ENCODE measurements around the gene ITGB5.

The ITGB5 gene, protein sequence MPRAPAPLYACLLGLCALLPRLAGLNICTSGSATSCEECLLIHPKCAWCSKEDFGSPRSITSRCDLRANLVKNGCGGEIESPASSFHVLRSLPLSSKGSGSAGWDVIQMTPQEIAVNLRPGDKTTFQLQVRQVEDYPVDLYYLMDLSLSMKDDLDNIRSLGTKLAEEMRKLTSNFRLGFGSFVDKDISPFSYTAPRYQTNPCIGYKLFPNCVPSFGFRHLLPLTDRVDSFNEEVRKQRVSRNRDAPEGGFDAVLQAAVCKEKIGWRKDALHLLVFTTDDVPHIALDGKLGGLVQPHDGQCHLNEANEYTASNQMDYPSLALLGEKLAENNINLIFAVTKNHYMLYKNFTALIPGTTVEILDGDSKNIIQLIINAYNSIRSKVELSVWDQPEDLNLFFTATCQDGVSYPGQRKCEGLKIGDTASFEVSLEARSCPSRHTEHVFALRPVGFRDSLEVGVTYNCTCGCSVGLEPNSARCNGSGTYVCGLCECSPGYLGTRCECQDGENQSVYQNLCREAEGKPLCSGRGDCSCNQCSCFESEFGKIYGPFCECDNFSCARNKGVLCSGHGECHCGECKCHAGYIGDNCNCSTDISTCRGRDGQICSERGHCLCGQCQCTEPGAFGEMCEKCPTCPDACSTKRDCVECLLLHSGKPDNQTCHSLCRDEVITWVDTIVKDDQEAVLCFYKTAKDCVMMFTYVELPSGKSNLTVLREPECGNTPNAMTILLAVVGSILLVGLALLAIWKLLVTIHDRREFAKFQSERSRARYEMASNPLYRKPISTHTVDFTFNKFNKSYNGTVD

DNA sequence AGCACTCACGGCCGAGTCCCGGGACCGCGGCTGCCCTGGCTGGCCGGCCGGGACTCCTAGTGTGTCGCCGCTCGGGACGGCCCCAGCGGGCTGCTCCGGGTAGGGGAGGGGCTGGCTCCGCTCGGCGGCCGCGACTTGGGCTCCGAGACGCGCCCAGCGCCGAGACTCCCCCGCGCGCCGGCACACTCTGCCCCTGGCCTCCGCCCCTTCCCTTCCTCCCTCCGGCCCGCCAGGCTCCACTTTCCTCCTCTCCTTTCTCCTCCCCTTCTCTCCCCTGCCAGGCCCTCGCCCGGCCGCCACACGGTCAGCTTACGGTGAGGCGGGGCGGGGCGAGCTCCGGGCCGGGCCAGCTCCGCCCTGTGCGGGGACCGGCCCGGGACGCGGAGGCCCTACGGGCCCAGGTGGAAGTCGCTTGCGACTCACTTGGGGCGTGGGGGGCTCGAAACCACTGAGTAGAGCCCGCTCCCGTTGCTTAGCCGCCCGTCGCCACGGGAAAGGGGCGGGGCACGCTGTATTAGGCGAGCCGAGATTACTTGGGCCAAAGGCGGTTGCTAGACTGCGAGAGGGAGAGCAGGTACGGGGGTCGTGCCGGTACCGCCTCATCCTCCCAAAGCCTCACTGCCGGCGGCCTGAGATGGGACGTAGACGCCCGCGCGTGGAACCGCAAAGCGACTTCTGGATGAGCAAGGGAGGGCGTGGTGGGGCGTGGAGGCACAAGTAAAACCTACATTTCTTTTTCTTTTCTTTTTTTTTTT, at the start of gene ITGB5:
ITGB5 (minus strand) TSS at position 189 of the 755 bp plus-strand sequence. CDS start 365 bp downstream, outside the sequence.
- DNase-seq = no peak

DNA sequence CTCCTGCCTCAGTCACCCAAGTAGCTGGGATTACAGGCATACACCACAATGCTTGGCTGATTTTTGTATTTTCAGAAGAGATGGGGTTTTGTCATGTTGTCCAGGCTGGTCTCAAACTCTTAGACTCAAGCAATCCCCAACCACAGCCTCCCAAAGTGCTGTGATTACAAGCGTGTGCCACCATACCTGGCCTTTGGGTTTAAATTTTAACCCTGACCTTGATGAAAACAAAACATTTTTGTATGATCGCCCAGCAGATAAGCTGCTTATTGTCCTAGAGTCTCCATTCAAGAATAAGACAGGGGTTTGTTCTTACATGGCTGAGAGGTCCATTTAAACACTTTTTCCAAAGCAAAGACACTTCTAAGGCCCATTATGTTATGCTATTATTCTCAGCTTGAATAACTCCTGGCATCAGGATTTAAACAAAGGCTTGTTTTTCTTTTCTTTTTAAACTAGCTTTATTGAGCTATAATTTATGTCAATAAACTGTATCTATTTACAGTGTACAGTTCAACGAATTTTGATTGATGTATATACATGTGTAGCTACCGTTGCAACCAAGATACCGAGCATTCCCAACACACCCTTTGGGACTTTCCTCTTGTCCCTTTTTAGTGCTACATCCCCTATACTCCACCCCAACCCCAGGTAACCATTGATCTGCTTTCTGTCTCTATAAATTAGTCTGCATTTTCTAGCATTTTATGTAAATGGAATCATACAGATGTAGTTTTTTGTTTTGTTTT, 48.8 kb upstream of the ITGB5 start:
- no peak for DNase-seq

DNA sequence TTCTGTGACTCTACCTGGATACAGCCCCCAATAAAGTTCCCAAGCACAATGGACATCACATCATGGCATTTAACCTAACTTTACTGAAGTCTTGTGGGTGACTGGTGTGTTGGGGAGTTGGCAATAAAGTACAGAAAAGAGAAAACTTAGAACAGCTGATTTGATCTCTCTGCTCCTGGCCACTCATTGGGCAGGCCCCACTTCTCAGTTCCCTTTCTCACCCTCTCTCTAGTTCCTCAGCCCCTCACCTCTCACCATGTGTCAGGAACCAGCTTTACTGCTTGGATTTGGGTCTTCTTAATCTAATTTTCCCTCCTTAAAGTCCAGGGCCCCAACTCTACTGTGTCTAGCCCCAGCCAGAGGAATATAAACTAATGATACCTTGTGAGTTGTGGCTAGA, 48.1 kb upstream of the ITGB5 start:
- DNase-seq = no peak

DNA sequence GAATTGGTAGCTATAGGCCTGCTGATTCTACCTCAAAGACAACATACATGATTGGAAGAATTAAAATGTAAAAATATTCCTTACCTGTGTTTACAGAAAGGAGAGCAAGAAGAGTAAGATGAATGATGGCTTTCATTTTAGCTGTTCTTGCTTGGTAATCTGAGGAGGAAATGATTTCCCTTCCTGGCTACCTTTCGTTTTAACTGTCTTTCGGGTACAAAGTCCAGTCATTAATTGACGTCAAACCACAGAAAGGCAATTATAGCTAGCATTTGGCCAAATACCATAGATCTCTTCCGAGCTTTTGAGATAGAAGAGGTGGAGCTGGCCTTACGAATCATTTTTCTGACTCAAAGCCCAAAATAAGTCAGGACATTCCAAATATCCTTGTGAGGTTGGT, 47.4 kb upstream of the ITGB5 start, which contains the start of gene MUC13:
MUC13 (minus strand) TSS at position 175 of the 400 bp plus-strand sequence; CDS start at position 136, 39 bp downstream.
- no peak for DNase-seq

DNA sequence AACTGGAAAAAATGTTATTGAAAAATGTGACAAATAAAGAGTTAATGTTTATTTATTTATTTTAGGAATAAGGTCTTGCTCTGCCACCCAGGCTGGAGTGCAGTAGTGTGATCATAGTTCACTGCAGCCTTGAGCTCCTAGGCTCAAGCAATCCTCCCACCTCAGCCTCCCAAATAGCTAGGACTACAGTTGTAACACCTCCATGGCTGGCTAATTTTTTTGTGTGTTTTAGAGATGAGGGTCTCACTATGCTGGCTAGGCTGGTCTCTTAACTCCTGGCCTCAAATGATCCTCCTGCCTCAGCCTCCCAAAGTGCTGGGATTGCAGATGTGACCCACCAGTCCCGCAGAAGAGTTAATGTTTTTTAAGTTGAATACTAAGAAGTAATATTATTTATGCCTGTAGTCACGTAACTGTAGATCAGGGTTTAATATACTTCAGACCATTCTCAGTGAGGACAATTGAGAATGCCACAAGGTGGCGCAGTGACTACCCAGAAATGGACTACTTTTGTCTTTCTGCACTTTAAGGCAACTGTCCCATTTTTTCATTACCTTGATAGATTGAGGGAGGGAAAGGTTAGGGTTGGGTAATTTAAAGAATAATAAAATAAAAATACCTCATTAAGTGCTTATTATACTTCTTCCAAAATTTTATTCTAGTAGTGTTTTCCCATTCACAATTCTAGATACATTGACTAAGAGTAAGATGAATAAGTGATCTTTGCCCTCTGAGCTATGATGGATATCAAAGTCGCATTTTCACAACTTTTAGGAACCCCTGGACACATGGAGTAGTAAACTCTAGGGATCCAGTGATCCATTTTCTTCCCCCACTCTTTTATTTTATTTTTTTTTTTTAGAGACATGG, 41.4 kb upstream of the ITGB5 start:
- no peak for DNase-seq

DNA sequence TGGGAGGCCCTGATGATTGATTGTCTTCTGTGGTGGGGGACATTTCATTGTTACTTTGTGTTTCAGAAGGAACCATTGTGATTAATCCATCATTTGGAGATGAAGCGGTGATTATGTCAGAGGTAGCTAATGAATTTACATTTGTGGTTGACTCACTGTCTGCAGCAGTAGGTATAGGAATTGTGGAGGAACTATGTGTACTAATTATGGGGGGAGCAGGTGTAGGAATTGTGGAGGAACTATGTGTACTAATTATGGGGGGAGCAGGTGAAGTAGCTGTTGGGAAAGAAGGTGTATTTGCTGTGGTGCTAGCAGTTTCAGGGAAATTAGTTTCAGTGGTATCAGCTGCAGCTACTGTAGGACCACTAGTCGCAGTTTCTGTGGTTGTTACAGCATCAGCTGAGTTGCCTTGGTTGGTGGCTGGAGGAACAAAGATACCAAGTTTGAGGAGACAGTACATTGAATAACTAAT, 40.4 kb upstream of the ITGB5 start:
- no peak for DNase-seq

DNA sequence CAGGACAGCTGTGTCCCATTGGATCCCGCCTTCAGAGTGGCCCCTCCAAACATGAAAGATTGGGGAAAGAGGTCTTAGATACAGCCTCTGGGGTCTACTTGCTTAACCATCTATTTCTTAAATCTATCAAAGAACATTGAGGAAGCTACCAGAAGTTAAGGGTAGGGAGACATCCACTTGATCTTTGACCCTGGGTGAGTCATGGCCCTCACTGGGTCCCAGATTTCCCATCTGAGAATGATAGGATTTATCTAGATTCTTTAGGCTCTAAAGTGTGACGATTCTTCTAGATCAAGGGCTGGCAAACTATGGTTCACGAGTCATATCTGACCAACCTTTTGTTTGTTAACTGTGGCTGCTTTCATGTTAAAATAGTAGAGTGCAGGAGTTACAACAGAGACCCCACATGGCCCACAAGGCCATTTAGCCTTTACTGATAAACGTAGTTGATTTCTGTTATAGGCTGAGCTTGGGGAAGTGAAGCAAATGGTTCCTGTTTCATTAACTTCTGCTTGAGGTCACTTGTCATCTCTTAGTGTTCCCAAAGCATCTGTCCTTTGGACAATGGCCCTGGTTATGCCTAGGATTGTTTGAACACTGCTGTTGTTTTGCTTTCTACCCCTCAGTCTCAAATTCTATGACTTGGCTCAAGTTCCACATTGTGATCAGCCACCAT, 39.4 kb upstream of the ITGB5 start:
- DNase-seq = no peak

DNA sequence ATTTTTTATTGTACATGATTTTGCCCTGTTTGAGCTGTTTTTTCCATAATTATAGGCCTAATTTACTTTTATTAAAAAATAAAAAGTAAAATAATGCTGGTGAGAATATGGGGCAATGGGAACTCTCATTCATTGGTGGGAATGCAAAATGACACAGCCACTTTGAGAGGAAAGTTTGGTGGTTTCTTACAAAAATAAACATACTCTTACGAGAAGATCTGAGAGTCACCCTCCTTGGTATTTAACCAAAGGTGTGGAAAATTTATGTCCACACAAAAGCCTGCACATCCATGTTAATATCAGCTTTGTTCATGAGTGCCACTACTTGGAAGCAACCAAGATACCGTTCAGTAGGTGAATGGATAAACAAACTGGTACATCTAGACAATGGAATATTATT, 37.6 kb upstream of the ITGB5 start:
- no peak for DNase-seq

DNA sequence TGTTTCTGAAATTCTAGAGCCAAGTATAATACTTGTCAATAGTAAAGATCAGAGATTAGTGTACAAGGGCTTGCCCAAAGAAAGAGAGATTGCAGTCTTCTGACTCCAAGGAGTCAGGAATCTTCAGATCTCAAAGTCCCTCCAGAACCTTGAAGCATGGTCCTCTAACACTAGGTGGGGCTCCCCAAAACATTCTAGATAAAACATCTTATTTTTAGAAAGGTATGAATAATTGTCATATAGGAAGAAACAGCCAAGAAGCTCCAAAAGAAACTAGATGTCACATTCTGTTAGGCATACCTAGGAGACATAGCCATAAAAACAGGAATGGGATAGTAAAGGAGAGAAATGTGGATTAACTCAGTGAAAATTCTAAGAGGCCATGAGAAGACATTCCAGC, 36.7 kb upstream of the ITGB5 start:
- DNase-seq = no peak

DNA sequence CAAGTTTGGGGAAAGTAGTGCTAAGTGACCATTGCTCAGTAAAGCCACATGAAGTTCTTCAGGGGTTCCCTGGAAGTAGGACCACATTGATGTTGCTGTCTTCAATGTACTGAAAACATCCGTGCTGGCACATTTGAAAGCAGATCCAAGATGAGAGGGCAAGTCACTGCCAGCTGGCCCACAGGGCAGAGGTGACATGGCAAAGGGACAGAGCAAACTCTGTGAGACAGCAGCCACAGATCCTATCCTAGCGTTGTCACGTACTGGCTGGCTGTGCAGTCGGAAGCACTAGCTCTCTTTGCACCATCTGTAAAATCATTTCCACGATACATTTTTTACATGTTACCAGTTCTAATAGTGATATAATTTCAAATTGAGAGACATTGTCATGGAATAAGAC, 33.6 kb upstream of the ITGB5 start:
- no peak for DNase-seq

DNA sequence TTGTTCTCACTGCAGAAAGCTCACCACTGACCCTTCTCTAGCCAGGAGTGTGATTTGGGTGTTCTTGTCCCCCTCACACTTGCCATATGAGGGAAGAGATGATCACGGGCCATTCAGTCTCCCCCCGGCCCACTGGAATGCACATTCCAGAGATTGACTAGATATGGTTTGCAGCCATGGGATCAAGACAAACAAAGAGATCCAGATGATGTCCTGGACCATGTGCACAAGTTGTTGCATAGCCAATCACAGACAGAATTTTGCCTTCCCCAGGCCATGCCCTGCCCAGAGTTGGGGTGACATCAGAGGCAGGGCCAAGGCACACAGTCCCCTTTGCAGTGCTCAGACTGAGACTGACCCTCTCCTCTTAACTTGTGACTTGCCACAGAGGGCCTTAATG, 32.6 kb upstream of the ITGB5 start:
- DNase-seq = no peak

DNA sequence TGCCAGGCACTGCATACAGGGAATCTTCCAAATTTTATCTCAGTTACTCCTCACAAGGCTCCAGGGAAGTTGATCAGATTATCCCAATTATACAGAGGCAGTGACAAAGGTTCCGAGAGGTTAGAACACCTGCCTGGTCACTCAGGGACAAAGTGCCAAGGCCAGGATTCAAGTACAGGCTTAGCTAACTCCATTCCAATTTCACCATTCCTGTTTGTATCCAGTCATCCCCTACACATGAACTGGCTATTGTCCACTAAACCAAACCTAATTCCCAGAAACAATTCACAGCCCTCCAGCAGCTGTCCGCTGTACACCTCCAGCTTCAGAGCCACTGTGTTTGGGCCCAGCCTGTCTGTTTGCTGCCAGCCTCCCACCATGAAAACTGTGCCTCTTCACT, 31.4 kb upstream of the ITGB5 start:
- DNase-seq = no peak

DNA sequence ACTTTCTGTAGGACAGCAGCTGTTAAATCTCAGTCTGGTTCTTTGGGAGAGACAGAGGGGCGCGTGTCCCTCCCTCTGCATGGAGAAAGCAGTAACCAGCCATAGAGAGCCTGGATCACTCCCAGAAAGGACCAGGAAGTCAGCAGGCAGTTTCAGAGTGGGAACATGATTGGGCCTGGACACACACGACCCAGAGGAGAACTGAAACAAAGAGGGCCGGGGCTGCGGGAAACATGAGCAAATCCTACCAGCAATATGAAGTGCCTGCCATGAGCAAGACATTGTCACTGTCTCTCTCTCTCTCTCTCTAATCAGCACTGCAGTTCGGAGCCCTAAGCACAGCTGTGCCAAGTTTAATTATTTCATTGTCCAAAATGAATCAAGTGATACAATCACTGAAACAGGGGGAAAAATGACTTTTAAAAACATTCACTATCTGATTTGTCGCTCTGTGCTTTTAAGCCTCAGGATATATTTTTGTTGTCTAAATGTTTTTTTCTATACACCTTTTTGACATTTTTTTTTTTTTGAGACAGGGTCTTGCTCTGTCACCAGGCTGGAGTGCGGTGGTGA, 29.8 kb upstream of the ITGB5 start:
- no peak for DNase-seq

DNA sequence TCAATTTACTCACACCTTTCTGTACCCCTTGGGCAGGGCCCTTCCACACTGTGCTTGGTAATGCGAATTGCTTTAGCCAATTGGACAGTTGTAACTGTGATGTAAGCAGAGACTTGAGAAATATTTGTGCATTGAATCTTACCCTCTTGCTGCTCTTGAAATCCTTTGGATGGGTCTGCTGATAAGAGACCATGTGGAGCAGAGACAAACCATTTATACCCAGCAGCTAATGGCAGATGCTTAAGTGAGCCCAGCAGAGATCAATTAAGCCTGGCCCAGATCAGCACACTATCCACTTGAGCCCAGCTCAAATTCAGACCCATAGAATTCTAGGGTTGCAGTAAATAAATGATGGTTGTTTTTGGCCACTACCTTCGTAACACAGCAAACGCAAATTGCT, 28.1 kb upstream of the ITGB5 start:
- DNase-seq = no peak

DNA sequence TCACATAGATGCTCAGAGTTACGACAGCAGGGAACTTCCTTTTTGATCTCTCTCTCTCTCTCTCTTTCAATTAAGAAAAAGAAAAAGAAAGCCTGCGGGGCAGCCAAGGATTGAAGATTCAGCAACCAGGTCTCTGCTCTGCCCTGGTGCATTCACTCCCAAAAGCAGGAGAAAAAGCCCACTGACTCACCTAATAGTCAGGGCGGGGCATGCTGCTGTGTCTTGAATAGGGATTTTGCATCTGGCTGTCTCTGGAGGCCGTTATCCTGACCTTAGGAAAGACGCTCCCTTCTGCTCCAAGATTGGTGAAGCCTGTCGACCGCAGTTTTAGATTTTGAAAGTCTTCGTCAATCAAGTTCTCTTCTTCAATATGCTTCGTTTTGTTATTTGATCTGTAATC, 20.8 kb upstream of the ITGB5 start:
- DNase-seq = no peak

DNA sequence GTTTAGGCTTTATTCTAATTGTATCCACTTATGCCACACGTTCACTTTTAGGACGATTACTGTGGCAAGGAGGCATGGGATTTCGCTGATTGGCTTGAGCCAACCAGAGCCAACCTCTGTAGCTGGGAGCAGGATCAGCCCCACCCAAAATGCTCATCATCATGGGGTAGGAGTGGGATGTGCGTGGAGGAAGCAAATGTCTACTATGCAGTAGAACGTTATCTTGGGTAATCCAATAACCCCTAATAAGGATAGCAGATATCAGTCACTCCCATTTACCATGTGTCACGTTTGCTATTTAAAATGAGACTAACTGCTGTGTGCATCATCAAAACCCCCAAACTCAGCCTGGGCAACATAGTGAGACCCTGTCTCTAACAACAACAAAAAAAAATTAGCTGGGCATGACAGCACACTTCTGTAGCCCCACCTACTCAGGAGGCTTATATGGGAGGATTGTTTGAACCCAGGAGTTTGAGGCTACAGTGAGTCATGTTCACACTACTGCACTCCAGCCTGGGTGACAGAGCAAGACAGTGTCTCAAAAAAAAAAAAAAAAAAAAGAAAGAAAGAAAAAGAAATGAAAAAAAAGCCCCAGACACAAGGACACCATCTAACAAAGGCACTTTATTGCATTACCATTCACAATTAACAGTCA, 17.8 kb upstream of the ITGB5 start:
- DNase-seq = no peak

DNA sequence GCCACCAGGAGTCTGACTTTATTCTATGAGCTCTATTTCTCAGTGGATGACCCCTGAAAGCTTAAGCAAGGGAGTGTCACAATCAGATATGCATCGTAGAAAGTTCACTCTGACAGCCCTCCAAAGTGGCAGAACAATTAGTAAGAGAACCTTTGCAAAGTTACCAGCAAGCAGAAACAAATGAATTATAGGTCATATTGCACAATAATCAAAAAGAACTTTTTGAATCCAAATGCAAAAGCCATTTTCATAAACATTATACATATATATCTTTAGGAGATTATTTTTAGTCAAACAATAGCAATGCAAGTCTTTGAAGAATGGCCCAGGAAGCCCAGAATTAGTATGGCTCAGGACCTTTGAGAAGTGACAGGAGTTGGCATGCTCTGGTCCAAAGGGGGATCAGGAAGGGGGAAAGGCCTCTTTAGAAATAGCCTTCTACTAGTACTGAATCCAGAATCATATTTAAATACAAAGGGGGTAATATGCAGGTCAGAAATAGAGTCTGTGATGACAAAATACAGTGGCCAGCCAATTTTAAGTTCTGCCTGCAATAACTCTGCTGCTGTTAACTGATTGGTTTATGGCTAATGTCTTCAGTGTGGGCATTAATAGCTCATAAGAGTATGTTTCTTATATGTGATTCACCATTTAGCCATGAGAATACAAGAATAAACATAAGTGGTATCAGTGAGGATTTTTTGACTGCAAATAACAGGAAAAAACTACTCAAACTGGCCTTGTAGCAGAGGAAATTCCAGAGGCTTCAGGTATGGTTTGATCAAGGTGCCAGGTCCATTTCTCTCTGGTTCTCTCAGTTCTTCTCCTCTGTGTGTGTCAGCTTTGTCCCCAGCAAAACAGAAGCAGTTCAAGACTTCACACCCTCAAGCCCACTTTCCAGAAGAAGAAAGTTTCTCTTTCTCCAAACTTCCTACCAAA, 17.0 kb upstream of the ITGB5 start:
- no peak for DNase-seq

DNA sequence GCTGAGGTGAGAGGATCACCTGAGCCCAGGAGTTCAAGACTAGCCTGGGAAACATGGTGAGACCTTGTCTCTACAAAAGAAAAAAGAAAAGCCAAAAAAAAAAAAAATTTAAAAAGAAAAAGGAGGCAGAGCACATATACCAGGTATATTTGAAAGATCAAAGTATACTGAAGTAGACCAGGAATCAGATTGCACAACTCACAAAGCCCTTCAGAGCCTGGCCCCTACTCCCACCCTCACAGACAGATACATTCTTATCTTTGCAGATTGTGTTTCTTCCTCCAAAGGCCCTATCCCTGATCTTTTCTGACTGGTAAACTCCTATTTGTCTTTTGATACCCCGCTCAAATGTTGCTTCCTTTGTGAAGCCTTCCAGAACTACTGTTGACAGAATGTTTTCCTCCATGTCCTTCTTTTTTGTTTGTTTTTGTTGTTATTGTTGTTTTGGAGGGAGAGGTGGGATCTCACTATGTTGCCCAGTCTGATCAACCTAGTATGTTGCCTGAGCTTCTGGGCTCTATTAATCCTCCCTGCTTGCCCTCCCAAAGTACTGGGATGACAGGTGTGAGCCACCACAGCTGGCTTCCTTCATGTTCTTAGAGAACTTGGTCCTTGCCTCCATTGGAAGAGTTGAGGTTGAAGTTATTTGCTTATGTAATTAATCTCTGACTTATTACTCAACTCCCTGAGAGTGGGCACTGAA, 9.8 kb upstream of the ITGB5 start:
- no peak for DNase-seq

All from NCI-H2171 (cell line).